ENCODE data around the gene PLVAP. TPM values are rescaled to one million over a fixed set of nuclear protein-coding genes. Genes with fewer than 3 reads are reported as not detected.

Gene PLVAP
- total RNA-seq, 1 donor from 2014 or later = 174 TPM

- H3K4me3 ChIP-seq = no peak overlapping the region
- no peak overlapping the region for H3K27ac ChIP-seq
Measured at GRCh38 chr19:17322854-17323253, 54.3 kb downstream of the PLVAP start.

GRCh38 chr19:17321655-17322489 is 55.3 kb downstream of the PLVAP start:
- intact Hi-C loops (cut with DNase I) = no loop called here
- DNase-seq = no peak
- Histone ChIP-seq H3K9me3 (no peaks in the 10 kb centered on the region), H3K36me3 (peaks cover 32% of the 10 kb centered on the region), H3K4me1 (no peaks in the 10 kb centered on the region), H3K27ac (no peak overlapping the region), H3K27me3 (no peaks in the 10 kb centered on the region), H3K4me3 (no peak overlapping the region)
- TF ChIP-seq CTCF (IDR thresholded peaks at IDR 0.05) = no peak
- ATAC-seq = no peak

More at GRCh38 chr19:17322854-17323253, 54.3 kb downstream of the PLVAP start:
- H3K27me3 ChIP-seq = no peaks in the 10 kb centered on the region
- no peak for ATAC-seq
- no peaks in the 10 kb centered on the region for H3K9me3 ChIP-seq
- intact Hi-C loops (cut with DNase I) = no loop called here
- H3K4me1 ChIP-seq = no peaks in the 10 kb centered on the region
- H3K36me3 ChIP-seq = peaks cover 30% of the 10 kb centered on the region
- no peak for TF ChIP-seq CTCF (IDR thresholded peaks at IDR 0.05)
- no peak for DNase-seq

GRCh38 chr19:17320435-17320834 is 56.7 kb downstream of the PLVAP start:
- TF ChIP-seq CTCF (IDR thresholded peaks at IDR 0.05) = no peak
- no peak overlapping the region for H3K27ac ChIP-seq
- ATAC-seq (no peak), DNase-seq (no peak)
- no peak overlapping the region for H3K4me3 ChIP-seq
- intact Hi-C loops (cut with DNase I) = no loop called here
- peaks cover 46% of the 10 kb centered on the region for H3K36me3 ChIP-seq
- H3K27me3 ChIP-seq = no peaks in the 10 kb centered on the region
- H3K4me1 ChIP-seq = no peaks in the 10 kb centered on the region
- H3K9me3 ChIP-seq = no peaks in the 10 kb centered on the region

GRCh38 chr19:17319473-17320238 is 57.5 kb downstream of the PLVAP start:
- Histone ChIP-seq H3K4me1 (no peaks in the 10 kb centered on the region), H3K27ac (no peak overlapping the region), H3K9me3 (no peaks in the 10 kb centered on the region), H3K27me3 (no peaks in the 10 kb centered on the region), H3K36me3 (peaks cover 51% of the 10 kb centered on the region), H3K4me3 (no peak overlapping the region)
- DNase-seq = no peak
- no peak for TF ChIP-seq CTCF (IDR thresholded peaks at IDR 0.05)
- intact Hi-C loops (cut with DNase I) = no loop called here
- ATAC-seq = no peak

- H3K36me3 ChIP-seq = peaks cover 58% of the 10 kb centered on the region
- DNase-seq (no peak), ATAC-seq (no peak)
- H3K4me3 ChIP-seq = no peak overlapping the region
- H3K27ac ChIP-seq = no peak overlapping the region
- no peaks in the 10 kb centered on the region for H3K4me1 ChIP-seq
- no peaks in the 10 kb centered on the region for H3K27me3 ChIP-seq
- no peak for TF ChIP-seq CTCF (IDR thresholded peaks at IDR 0.05)
- no peaks in the 10 kb centered on the region for H3K9me3 ChIP-seq
- intact Hi-C loops (cut with DNase I) = no loop called here
Measured at GRCh38 chr19:17318966-17319365, 58.2 kb downstream of the PLVAP start.
